Left cardiac atrium (tissue), 4 donors: Measurements from ENCODE around the gene MMP2. TPM values are rescaled to one million over a fixed set of nuclear protein-coding genes. Genes with fewer than 3 reads are reported as not detected.
A peak's percentile ranks its signal among the peaks of the same experiment; 100 is the strongest.

Experiments used
- ATAC-seq, 2 donors: fragments of 200-7000 bp; cut with Tn5 transposase; one replicate each; pipeline ENCODE4 v1.9.1; 2020; ENCODE audit warnings: mild to moderate bottlenecking in 2 of 2, moderate library complexity in 2 of 2
- DNase-seq: peaks from one replicate; pipeline ENCODE4 v3.0.0-alpha.2; 2020
- intact Hi-C, 2 donors: fragments of 100-400 bp; cut with DNase I; formaldehyde crosslinking; loops; one replicate each; pipeline versions ENCODE4 v1.14.1 to v1.15.1; 2022 to 2023
- total RNA-seq, 2 donors: library from RNA; stranded (reverse); fragmentation: NEBNext Ultra II Directional; extraction: Animal tissue kit (Norgen Biotek cat#: 25700); gene quantifications; one replicate each; pipeline ENCODE4 v1.2.1, GENCODE V29; 2021
- donor health status: DM: no; HTN: yes; CAD: no.
- donor health status: DM: no; HTN: yes; CAD: no; lungs with severe emphysema.
- donor health status: DM: yes; HTN: yes; CAD: no.
- donor health status: Dilated cardiomyopathy.

MMP2 gene
- total RNA-seq, 2 donors from 2014 or later: 153 to 204 TPM

- intact Hi-C loops: no loop called here
- DNase-seq: no peak
- no peak for ATAC-seq
These were observed 26.5 kb downstream of the MMP2 start for GRCh38 chr16:55505333-55506015.

- intact Hi-C loops: no loop called here
- ATAC-seq (no peak), DNase-seq (no peak)
These were observed 27.1 kb downstream of the MMP2 start for GRCh38 chr16:55506083-55506482.

- DNase-seq: no peak
- intact Hi-C loops: no loop called here
These were observed 27.7 kb downstream of the MMP2 start for GRCh38 chr16:55506708-55507107.

GRCh38 chr16:55508271-55508921 is 29.4 kb downstream of the MMP2 start:
- ATAC-seq: peak; percentile 7 to 8
- no peak for DNase-seq
- intact Hi-C loops: no loop called here

More at GRCh38 chr16:55506708-55507107, 27.7 kb downstream of the MMP2 start:
- no peak for ATAC-seq

- intact Hi-C loops: no loop called here
- ATAC-seq: peak; percentile 96 to 99
- peak; percentile 93 for DNase-seq
These were observed 30.2 kb downstream of the MMP2 start, which contains the start of gene LPCAT2 for GRCh38 chr16:55508941-55509931. LPCAT2 (plus strand) TSS chr16:55509072; CDS start chr16:55509182, 110 bp downstream.

- ATAC-seq (no peak), DNase-seq (no peak)
- intact Hi-C loops: no loop called here
These were observed 31.3 kb downstream of the MMP2 start for GRCh38 chr16:55510185-55510805.

- no peak for ATAC-seq
- DNase-seq: no peak
- intact Hi-C loops: no loop called here
These were observed 33.9 kb downstream of the MMP2 start for GRCh38 chr16:55512941-55513340.

GRCh38 chr16:55513616-55514015 is 34.6 kb downstream of the MMP2 start:
- intact Hi-C loops: no loop called here
- DNase-seq (no peak), ATAC-seq (no peak)

- DNase-seq: no peak
- intact Hi-C loops: no loop called here
- ATAC-seq: no peak
These were observed 36.1 kb downstream of the MMP2 start for GRCh38 chr16:55515111-55515510.

- DNase-seq: no peak
- ATAC-seq: no peak
- intact Hi-C loops: no loop called here
These were observed 42.8 kb downstream of the MMP2 start for GRCh38 chr16:55521792-55522191.

GRCh38 chr16:55526441-55526840 is 47.4 kb downstream of the MMP2 start:
- intact Hi-C loops: no loop called here
- DNase-seq (no peak), ATAC-seq (no peak)

GRCh38 chr16:55527885-55528284 is 48.9 kb downstream of the MMP2 start:
- no peak for ATAC-seq
- intact Hi-C loops: no loop called here
- no peak for DNase-seq

GRCh38 chr16:55529018-55529417 is 50.0 kb downstream of the MMP2 start:
- intact Hi-C loops: no loop called here
- DNase-seq (no peak), ATAC-seq (peak; percentile 32 to 34)

- ATAC-seq (no peak), DNase-seq (no peak)
- intact Hi-C loops: no loop called here
These were observed 51.4 kb downstream of the MMP2 start for GRCh38 chr16:55530316-55530856.

GRCh38 chr16:55532227-55532626 is 53.2 kb downstream of the MMP2 start:
- no peak for DNase-seq
- intact Hi-C loops: no loop called here
- ATAC-seq: no peak

- intact Hi-C loops: no loop called here
- peak in 1 of 2 donors; percentile 35 for ATAC-seq
- DNase-seq: no peak
These were observed 55.8 kb downstream of the MMP2 start for GRCh38 chr16:55534756-55535155.

GRCh38 chr16:55539049-55539448 is 60.1 kb downstream of the MMP2 start:
- ATAC-seq (peak in 1 of 2 donors; percentile 21), DNase-seq (no peak)
- intact Hi-C loops: no loop called here

- DNase-seq (no peak), ATAC-seq (peak in 1 of 2 donors; percentile 67)
- intact Hi-C loops: no loop called here
These were observed 60.5 kb downstream of the MMP2 start for GRCh38 chr16:55539488-55539887.

GRCh38 chr16:55540221-55540620 is 61.2 kb downstream of the MMP2 start:
- intact Hi-C loops: loop anchor here (5.0 to 10.0 kb wide), 4 partner anchors 45 to 162 kb away; no protein-coding TSS in a partner anchor
- ATAC-seq (no peak), DNase-seq (no peak)
